Rectal smooth muscle tissue (tissue), 1 donor: ENCODE data around the gene FOXP2.
A peak's percentile ranks its signal among the peaks of the same experiment; 100 is the strongest.

Source experiments
- H3K27ac ChIP-seq: one replicate; pipeline ENCODE4 v1.7.0; 2013; ENCODE audit warnings: low read depth, low read length, inconsistent platforms
- H3K27me3 ChIP-seq: one replicate; pipeline ENCODE4 v1.7.0; 2013; ENCODE audit warnings: low read length; ENCODE audit not compliant: control insufficient read depth, insufficient read depth
- H3K36me3 ChIP-seq: one replicate; pipeline ENCODE4 v1.7.0; 2013; ENCODE audit warnings: low read length; ENCODE audit not compliant: control insufficient read depth, insufficient read depth
- H3K4me1 ChIP-seq: one replicate; pipeline ENCODE4 v1.7.0; 2013; ENCODE audit warnings: low read length; ENCODE audit not compliant: control insufficient read depth, insufficient read depth
- H3K4me3 ChIP-seq: one replicate; pipeline ENCODE4 v1.7.0; 2013; ENCODE audit warnings: low read length
- H3K9ac ChIP-seq: one replicate; pipeline ENCODE4 v1.7.0; 2013; ENCODE audit warnings: low read length

Gene FOXP2

GRCh38 chr7:114409750-114410149 lies 4.9 kb upstream of the FOXP2 start:
- no peaks in the 10 kb centered on the region for H3K36me3 ChIP-seq
- peak overlapping the region; percentile 84 for H3K27ac ChIP-seq
- no peak overlapping the region for H3K4me3 ChIP-seq
- no peak overlapping the region for H3K9ac ChIP-seq
- peaks cover 14% of the 10 kb centered on the region for H3K4me1 ChIP-seq
- no peaks in the 10 kb centered on the region for H3K27me3 ChIP-seq

DNA sequence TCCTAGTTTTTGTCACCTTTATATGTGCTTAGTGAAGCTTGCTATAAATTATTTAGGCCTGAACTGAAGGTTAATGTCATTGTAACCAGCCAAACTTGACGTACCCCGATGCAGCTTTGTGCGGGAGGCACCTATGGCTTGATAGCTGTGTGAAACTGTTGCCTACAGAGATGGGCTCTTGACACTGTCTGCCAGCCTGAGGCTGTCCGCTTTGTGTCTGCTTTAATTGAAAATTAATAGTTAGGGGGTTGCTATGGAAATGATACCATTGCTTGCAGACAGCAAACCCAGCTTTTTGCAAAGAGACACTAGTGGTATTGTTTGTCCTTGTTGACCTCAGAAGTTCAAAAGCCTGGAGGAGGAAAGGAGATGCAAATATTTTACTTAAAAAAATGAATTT lies 2.1 kb upstream of the FOXP2 start:
- no peak overlapping the region for H3K4me3 ChIP-seq
- H3K27ac ChIP-seq: peak overlapping the region; percentile 84

DNA sequence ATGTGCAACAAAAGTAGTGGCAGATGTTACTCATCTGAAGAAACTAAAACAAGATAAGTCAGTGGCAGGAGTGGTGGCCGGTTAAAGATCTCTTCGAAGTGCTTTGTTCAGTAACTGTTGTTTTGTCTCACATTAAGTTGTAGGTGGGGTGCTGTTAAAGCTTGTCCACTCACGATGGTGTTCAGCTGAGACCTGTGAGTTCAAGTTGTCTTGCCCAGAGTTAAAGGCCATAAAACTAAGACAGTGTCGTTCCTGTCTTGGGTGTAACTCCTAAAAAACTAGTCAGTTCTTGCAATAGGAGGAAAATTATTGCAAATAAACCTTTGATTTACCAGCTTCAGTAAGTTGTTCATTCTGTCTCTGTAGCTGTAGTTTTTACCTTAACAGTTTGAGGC lies 857 bp upstream of the FOXP2 start:
- Histone ChIP-seq H3K4me1 (peaks cover 10% of the 10 kb centered on the region), H3K9ac (no peak overlapping the region), H3K4me3 (no peak overlapping the region), H3K27ac (peak overlapping the region; percentile 81), H3K27me3 (no peaks in the 10 kb centered on the region), H3K36me3 (no peaks in the 10 kb centered on the region)

More for the DNA sequence above, 2.1 kb upstream of the FOXP2 start:
- no peak overlapping the region for H3K9ac ChIP-seq
- no peaks in the 10 kb centered on the region for H3K36me3 ChIP-seq
- no peaks in the 10 kb centered on the region for H3K27me3 ChIP-seq
- peaks cover 10% of the 10 kb centered on the region for H3K4me1 ChIP-seq

- Histone ChIP-seq H3K27ac (peak overlapping the region; percentile 81), H3K36me3 (no peaks in the 10 kb centered on the region), H3K27me3 (no peaks in the 10 kb centered on the region), H3K4me3 (peak overlapping the region; percentile 52), H3K9ac (peak overlapping the region; percentile 27), H3K4me1 (peaks cover 10% of the 10 kb centered on the region)
Observed at GRCh38 chr7:114415064-114415989, 712 bp downstream of the FOXP2 start.

DNA sequence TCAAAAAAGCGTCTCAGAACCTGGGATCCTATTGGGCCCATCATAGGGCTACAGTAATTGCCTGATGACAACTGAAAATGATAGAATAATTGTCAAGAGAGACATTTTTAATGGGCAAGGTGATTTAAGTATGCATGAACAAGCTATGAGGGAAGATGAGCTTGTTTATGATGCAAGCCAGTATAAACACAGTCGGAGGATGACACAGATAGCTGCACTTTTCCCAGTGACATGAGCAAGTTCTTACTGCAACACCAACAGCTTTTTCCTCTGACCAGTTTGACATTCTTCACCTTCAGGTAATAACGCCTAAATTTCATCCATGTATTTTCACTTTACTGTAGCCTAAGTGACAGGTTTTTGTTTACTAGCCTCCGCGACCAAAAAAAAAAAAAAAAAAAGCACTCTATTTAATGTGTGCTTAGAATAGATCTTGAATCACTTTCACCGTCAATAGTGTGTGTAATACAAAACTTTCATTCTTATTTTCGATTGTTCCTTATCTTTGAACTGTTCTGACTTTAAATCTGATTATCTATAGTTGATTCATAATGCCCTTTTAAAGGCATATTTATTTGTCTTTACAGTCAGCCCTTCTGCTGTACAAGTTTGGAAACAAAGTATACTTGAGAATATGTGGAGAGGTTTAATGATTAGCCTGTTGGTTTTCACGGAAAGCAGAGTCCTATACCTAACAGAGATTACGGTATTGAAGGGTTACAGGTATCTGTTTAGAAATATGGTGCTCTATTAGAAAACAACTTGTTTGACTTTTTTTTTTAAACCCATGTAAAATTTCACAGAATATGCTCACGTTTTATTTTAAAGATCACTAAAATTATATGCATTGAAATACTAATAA lies 1.7 kb downstream of the FOXP2 start:
- Histone ChIP-seq H3K4me3 (peak overlapping the region; percentile 52), H3K27me3 (no peaks in the 10 kb centered on the region), H3K36me3 (no peaks in the 10 kb centered on the region), H3K27ac (peak overlapping the region; percentile 81), H3K9ac (no peak overlapping the region), H3K4me1 (peaks cover 10% of the 10 kb centered on the region)

DNA sequence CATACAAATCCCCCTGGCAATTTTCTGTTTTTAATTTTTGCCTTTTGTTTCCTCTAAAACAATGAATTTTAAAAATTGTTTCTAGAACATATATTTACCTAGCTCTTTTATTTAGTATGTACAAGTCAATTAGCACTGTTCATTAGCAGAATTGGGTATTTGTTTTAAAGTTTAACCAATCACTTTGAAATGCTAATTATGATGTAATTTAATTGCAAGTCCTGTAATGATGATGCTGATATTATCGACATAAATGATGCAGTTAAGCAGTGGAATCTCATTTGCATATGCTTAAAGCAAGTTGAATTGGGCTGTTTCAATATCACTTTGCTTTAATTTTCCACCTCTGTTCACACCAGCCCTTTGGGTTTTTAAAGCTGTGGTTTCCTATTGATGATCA lies 2.7 kb downstream of the FOXP2 start:
- H3K36me3 ChIP-seq: no peaks in the 10 kb centered on the region
- peak overlapping the region; percentile 81 for H3K27ac ChIP-seq
- peak overlapping the region; percentile 52 for H3K4me3 ChIP-seq
- H3K9ac ChIP-seq: no peak overlapping the region
- peaks cover 10% of the 10 kb centered on the region for H3K4me1 ChIP-seq
- no peaks in the 10 kb centered on the region for H3K27me3 ChIP-seq

GRCh38 chr7:114418117-114418516 lies 3.5 kb downstream of the FOXP2 start:
- Histone ChIP-seq H3K4me3 (peak overlapping the region; percentile 52), H3K4me1 (peaks cover 10% of the 10 kb centered on the region), H3K36me3 (no peaks in the 10 kb centered on the region), H3K27me3 (no peaks in the 10 kb centered on the region), H3K9ac (no peak overlapping the region), H3K27ac (peak overlapping the region; percentile 81)

- Histone ChIP-seq H3K27me3 (no peaks in the 10 kb centered on the region), H3K36me3 (no peaks in the 10 kb centered on the region), H3K4me3 (peak overlapping the region; percentile 38), H3K27ac (peak overlapping the region; percentile 81), H3K4me1 (peaks cover 9% of the 10 kb centered on the region), H3K9ac (no peak overlapping the region)
Observed at GRCh38 chr7:114419441-114420272, 5.0 kb downstream of the FOXP2 start.

DNA sequence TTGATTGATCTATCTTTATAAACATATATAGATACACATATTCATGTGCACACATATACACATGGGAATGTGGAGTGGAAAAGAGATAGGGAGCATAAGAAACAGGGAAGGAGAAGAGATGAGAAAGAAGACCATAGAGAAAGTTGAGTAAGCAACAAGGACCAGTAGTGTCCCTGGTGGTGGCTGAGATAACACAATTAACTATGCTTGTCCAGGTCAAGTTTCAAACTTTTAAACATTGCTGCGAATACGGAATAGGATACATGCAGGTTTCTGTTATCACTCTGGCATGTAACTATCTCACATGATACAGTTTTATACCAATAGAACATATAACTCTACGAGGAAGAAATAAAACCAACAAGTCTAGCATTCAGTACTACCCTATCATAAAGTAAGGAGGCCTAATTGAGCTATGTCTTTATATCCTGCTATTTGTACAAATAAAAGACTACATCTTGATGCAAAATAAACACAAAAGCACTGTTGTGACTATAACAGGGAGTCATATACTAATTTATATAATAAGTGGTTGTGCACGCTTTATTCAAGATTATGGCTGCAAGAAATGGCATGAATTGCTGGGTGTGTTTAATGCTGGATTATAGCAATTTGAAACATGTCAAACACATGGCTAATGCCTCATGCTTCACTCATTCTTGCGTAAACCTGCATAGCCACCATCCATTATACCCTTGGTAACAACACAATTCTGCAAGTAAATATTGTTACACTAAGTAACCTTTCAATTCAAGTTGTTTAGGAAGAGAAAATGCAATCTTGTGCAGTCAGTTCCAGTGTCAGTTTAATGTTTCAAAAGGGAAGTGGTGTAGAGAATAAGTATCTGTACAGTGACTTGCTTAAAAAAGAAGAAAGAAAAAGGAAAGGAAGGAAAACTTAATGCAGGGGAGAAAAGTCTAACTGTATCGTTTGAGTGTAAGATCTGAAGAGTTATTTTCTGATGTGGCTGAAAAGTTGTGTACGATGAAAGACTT lies 8.2 kb downstream of the FOXP2 start:
- H3K4me3 ChIP-seq: no peak overlapping the region
- no peaks in the 10 kb centered on the region for H3K27me3 ChIP-seq
- H3K9ac ChIP-seq: no peak overlapping the region
- H3K4me1 ChIP-seq: peaks cover 12% of the 10 kb centered on the region
- H3K36me3 ChIP-seq: no peaks in the 10 kb centered on the region
- H3K27ac ChIP-seq: peak overlapping the region; percentile 0

GRCh38 chr7:114426382-114426781 lies 11.8 kb downstream of the FOXP2 start:
- H3K4me3 ChIP-seq: no peak overlapping the region
- H3K36me3 ChIP-seq: no peaks in the 10 kb centered on the region
- peaks cover 17% of the 10 kb centered on the region for H3K4me1 ChIP-seq
- no peak overlapping the region for H3K27ac ChIP-seq
- no peak overlapping the region for H3K9ac ChIP-seq
- H3K27me3 ChIP-seq: no peaks in the 10 kb centered on the region

DNA sequence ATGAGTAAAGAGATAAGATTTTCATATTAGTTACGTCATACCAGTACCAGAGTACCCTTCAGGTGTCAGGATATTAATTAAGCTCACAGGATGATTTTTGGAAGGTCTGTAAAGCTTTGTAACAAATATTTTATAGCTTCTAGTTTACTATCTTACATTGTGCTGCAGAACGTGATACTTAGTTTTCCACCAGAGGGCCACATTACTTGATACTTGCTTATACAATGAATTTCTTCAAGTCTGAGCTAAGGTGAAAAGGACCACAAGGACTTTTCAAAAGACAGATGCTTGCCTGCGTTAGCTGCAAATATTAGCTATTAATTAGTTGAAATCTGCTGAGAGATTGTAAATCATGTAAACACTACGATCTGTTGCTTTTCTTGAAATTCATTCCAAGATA lies 12.2 kb downstream of the FOXP2 start:
- Histone ChIP-seq H3K36me3 (no peaks in the 10 kb centered on the region), H3K4me3 (no peak overlapping the region), H3K27me3 (no peaks in the 10 kb centered on the region), H3K4me1 (peaks cover 14% of the 10 kb centered on the region), H3K9ac (no peak overlapping the region), H3K27ac (no peak overlapping the region)
